ENCODE results near the gene FARS2.

The FARS2 gene

GRCh38 chr6:5331845-5332442, 70.6 kb downstream of the FARS2 start:
- no peak for DNase-seq

GRCh38 chr6:5333658-5334057, 72.3 kb downstream of the FARS2 start:
- DNase-seq, result no peak

GRCh38 chr6:5334341-5334740, 73.0 kb downstream of the FARS2 start:
- no peak for DNase-seq

- DNase-seq, result no peak
Measured at GRCh38 chr6:5335020-5335419, 73.7 kb downstream of the FARS2 start.

GRCh38 chr6:5337573-5337972, 76.3 kb downstream of the FARS2 start:
- no peak for DNase-seq

GRCh38 chr6:5338177-5338960, 77.1 kb downstream of the FARS2 start:
- no peak for DNase-seq

GRCh38 chr6:5339786-5340185, 78.5 kb downstream of the FARS2 start:
- DNase-seq, result no peak

- no peak for DNase-seq
Measured at GRCh38 chr6:5341845-5342244, 80.5 kb downstream of the FARS2 start.

GRCh38 chr6:5343998-5344397, 82.7 kb downstream of the FARS2 start:
- DNase-seq, result no peak

- no peak for DNase-seq
Measured at GRCh38 chr6:5345324-5345723, 84.0 kb downstream of the FARS2 start.

- DNase-seq, result no peak
Measured at GRCh38 chr6:5351552-5352210, 90.4 kb downstream of the FARS2 start.

GRCh38 chr6:5353971-5354370, 92.7 kb downstream of the FARS2 start:
- no peak for DNase-seq

- DNase-seq, result no peak
Measured at GRCh38 chr6:5357486-5357885, 96.2 kb downstream of the FARS2 start.

- DNase-seq, result no peak
Measured at GRCh38 chr6:5359417-5359816, 98.1 kb downstream of the FARS2 start.

- DNase-seq, result no peak
Measured at GRCh38 chr6:5361396-5361795, 100.1 kb downstream of the FARS2 start.

GRCh38 chr6:5365436-5366195, 104.3 kb downstream of the FARS2 start:
- no peak for DNase-seq

GRCh38 chr6:5366941-5367340, 105.6 kb downstream of the FARS2 start:
- no peak for DNase-seq

- DNase-seq, result no peak
Measured at GRCh38 chr6:5367510-5367909, 106.2 kb downstream of the FARS2 start.

- no peak for DNase-seq
Measured at GRCh38 chr6:5373430-5373829, 112.1 kb downstream of the FARS2 start.

- no peak for DNase-seq
Measured at GRCh38 chr6:5378331-5378730, 117.0 kb downstream of the FARS2 start.

GRCh38 chr6:5379647-5380242, 118.4 kb downstream of the FARS2 start:
- no peak for DNase-seq

- no peak for DNase-seq
Measured at GRCh38 chr6:5383856-5384255, 122.5 kb downstream of the FARS2 start.

- no peak for DNase-seq
Measured at GRCh38 chr6:5384276-5384675, 123.0 kb downstream of the FARS2 start.

Data from activated T-cell treated with anti-CD3 and anti-CD28 coated beads for 4 hours (primary cell).